AG09309 (cell line): Measurements from ENCODE around the gene CTNND2.

Source experiments
- DNase-seq: peaks from one replicate; pipeline ENCODE4 v3.0.0-alpha.2; 2010; ENCODE audit warnings: low read depth
- H3K4me3 ChIP-seq: 2 replicates; pipeline ENCODE4 v1.5.1; 2011; ENCODE audit warnings: mild to moderate bottlenecking, low read depth, low read length, moderate library complexity; ENCODE audit not compliant: control insufficient read depth
- CTCF ChIP-seq: IDR thresholded peaks from 2 replicates; pipeline ENCODE4 v1.5.1; 2011; ENCODE audit warnings: mild to moderate bottlenecking, low read depth, low read length, inconsistent platforms; ENCODE audit not compliant: insufficient read depth, control insufficient read depth; ENCODE audit errors: missing control alignments

Gene CTNND2

GRCh38 chr5:11214864-11215644 lies 689.2 kb downstream of the CTNND2 start:
- TF ChIP-seq CTCF: no peak
- no peak overlapping the region for H3K4me3 ChIP-seq
- no peak for DNase-seq

GRCh38 chr5:11212706-11213105 lies 691.5 kb downstream of the CTNND2 start:
- DNase-seq: no peak
- no peak overlapping the region for H3K4me3 ChIP-seq

GRCh38 chr5:11197726-11198125 lies 706.5 kb downstream of the CTNND2 start:
- no peak for DNase-seq
- H3K4me3 ChIP-seq: no peak overlapping the region
- TF ChIP-seq CTCF: no peak

More at GRCh38 chr5:11212706-11213105, 691.5 kb downstream of the CTNND2 start:
- TF ChIP-seq CTCF: no peak

- TF ChIP-seq CTCF: no peak
- DNase-seq: no peak
- H3K4me3 ChIP-seq: no peak overlapping the region
Observed at GRCh38 chr5:11191673-11192072, 712.6 kb downstream of the CTNND2 start.

- DNase-seq: no peak
- H3K4me3 ChIP-seq: no peak overlapping the region
- peak; percentile 63 for TF ChIP-seq CTCF
Observed at GRCh38 chr5:11182441-11183080, 721.7 kb downstream of the CTNND2 start.

GRCh38 chr5:11181940-11182339 lies 722.3 kb downstream of the CTNND2 start:
- no peak for DNase-seq
- no peak for TF ChIP-seq CTCF
- H3K4me3 ChIP-seq: no peak overlapping the region
